Smooth muscle cell (in vitro differentiated cells): Measurements from ENCODE around the gene PARVG. TPM values are rescaled to one million over a fixed set of nuclear protein-coding genes. Genes with fewer than 3 reads are reported as not detected.

Experiments
- DNase-seq: peaks from one replicate; lab custom pipeline; 2025; ENCODE audit not compliant: unreplicated experiment; lab: John Stamatoyannopoulos, UW
- H2AFZ ChIP-seq: fragments of 200-600 bp; sonication (generic); 2 replicates; pipeline ENCODE4 v1.6.0; 2016; ENCODE audit warnings: antibody characterized with exemption, low read depth, mild to moderate bottlenecking
- H3F3A ChIP-seq: fragments of 200-600 bp; sonication (generic); 2 replicates; pipeline ENCODE4 v1.6.0; 2017; ENCODE audit warnings: antibody characterized with exemption, low read depth
- H3K27ac ChIP-seq: fragments of 200-600 bp; sonication (generic); 2 replicates; pipeline ENCODE4 v1.5.1; 2016; ENCODE audit warnings: low read depth, mild to moderate bottlenecking
- H3K27me3 ChIP-seq: fragments of 200-600 bp; sonication (generic); 2 replicates; pipeline ENCODE4 v1.6.1; 2016; ENCODE audit warnings: low read depth, mild to moderate bottlenecking
- H3K36me3 ChIP-seq: fragments of 200-600 bp; sonication (generic); 2 replicates; pipeline ENCODE4 v1.5.1; 2016; ENCODE audit warnings: low read depth
- H3K4me1 ChIP-seq: fragments of 200-600 bp; sonication (generic); 2 replicates; pipeline ENCODE4 v1.5.1; 2016; ENCODE audit warnings: low read depth
- H3K4me2 ChIP-seq: fragments of 200-600 bp; sonication (generic); 2 replicates; pipeline ENCODE4 v1.6.0; 2016; ENCODE audit warnings: mild to moderate bottlenecking
- H3K4me3 ChIP-seq: fragments of 200-600 bp; sonication (generic); 2 replicates; pipeline ENCODE4 v1.5.1; 2016; ENCODE audit warnings: mild to moderate bottlenecking
- H3K79me2 ChIP-seq: fragments of 200-600 bp; sonication (generic); 2 replicates; pipeline ENCODE4 v1.6.0; 2016; ENCODE audit warnings: low read depth, mild to moderate bottlenecking
- H3K9ac ChIP-seq: fragments of 200-600 bp; sonication (generic); 2 replicates; pipeline ENCODE4 v1.6.0; 2016; ENCODE audit warnings: low read depth
- H3K9me3 ChIP-seq: fragments of 200-600 bp; sonication (generic); replicated peaks from 2 replicates; pipeline ENCODE4 v1.5.1; 2016; ENCODE audit warnings: low read depth
- H4K20me1 ChIP-seq: fragments of 200-600 bp; sonication (generic); 2 replicates; pipeline ENCODE4 v1.6.0; 2016; ENCODE audit warnings: low read depth
- CTCF ChIP-seq: fragments of 200-600 bp; sonication (generic); IDR thresholded peaks from 2 replicates; pipeline ENCODE4 v1.5.1; 2017; ENCODE audit warnings: borderline replicate concordance, mild to moderate bottlenecking, antibody characterized with exemption; ENCODE audit not compliant: insufficient read depth, poor library complexity, severe bottlenecking
- WGBS: methylation state at CpG from one replicate; pipeline ENCODE4 v1.1.7; 2016; ENCODE audit warnings: low lambda C conversion rate; 5-methylcytosine and 5-hydroxymethylcytosine counted together
- polyA plus RNA-seq: library from polyadenylated mRNA; unstranded; fragments of >200 nt; fragmentation: Nextera tagmentation; extraction: Ambion mirVana; gene quantifications from 2 replicates; pipeline ENCODE4 v1.2.1, GENCODE V29; 2016
- total RNA-seq: library from RNA; depleted of rRNA; stranded (reverse); fragments of >200 nt; gene quantifications from 2 replicates; pipeline ENCODE4 v1.2.3, GENCODE V29; 2014

PARVG gene
- total and polyA plus RNA-seq, 2 experiments from 2014 or later, result 0.90 TPM; not detected in 1

- Histone ChIP-seq H3K4me1 (peaks cover 10% of the 10 kb centered on the region), H3K9me3 (no peaks in the 10 kb centered on the region), H3K4me2 (no peak overlapping the region), H3K27ac (no peak overlapping the region), H3K79me2 (no peaks in the 10 kb centered on the region), H3F3A (no peaks in the 10 kb centered on the region), H2AFZ (no peak overlapping the region), H3K4me3 (no peak overlapping the region), H3K27me3 (no peaks in the 10 kb centered on the region), H3K36me3 (no peaks in the 10 kb centered on the region), H4K20me1 (no peaks in the 10 kb centered on the region), H3K9ac (no peak overlapping the region)
- no peak for DNase-seq
- TF ChIP-seq CTCF, result no peak
- 78% methylated on average over 10 of the region's 10 CpGs for WGBS
Measured at GRCh38 chr22:44179196-44179988, 1.3 kb upstream of the PARVG start.

- WGBS, result 93% methylated on average over 6 of the region's 6 CpGs
- H3F3A ChIP-seq, result no peaks in the 10 kb centered on the region
Measured at GRCh38 chr22:44179989-44180705, 578 bp upstream of the PARVG start.

GRCh38 chr22:44181033-44181911, 547 bp downstream of the PARVG start:
- H4K20me1 ChIP-seq, result no peaks in the 10 kb centered on the region
- no peak for DNase-seq
- no peaks in the 10 kb centered on the region for H3K27me3 ChIP-seq
- no peak overlapping the region for H3K9ac ChIP-seq
- no peak overlapping the region for H3K4me3 ChIP-seq
- no peak overlapping the region for H3K4me2 ChIP-seq
- WGBS, result 72% methylated on average over 29 of the region's 40 CpGs
- no peak overlapping the region for H2AFZ ChIP-seq
- no peaks in the 10 kb centered on the region for H3F3A ChIP-seq
- H3K27ac ChIP-seq, result no peak overlapping the region
- no peaks in the 10 kb centered on the region for H3K36me3 ChIP-seq
- peaks cover 10% of the 10 kb centered on the region for H3K4me1 ChIP-seq
- no peaks in the 10 kb centered on the region for H3K79me2 ChIP-seq
- no peaks in the 10 kb centered on the region for H3K9me3 ChIP-seq
- TF ChIP-seq CTCF, result no peak

More at GRCh38 chr22:44179989-44180705, 578 bp upstream of the PARVG start:
- Histone ChIP-seq H3K4me1 (peaks cover 10% of the 10 kb centered on the region), H3K4me3 (no peak overlapping the region), H3K4me2 (no peak overlapping the region), H2AFZ (no peak overlapping the region), H4K20me1 (no peaks in the 10 kb centered on the region), H3K27ac (no peak overlapping the region), H3K36me3 (no peaks in the 10 kb centered on the region), H3K79me2 (no peaks in the 10 kb centered on the region), H3K9ac (no peak overlapping the region), H3K27me3 (no peaks in the 10 kb centered on the region), H3K9me3 (no peaks in the 10 kb centered on the region)
- no peak for DNase-seq
- no peak for TF ChIP-seq CTCF
